Lower lobe of right lung (tissue), 2 donors: ENCODE measurements around the gene CAGE1. TPM values are rescaled to one million over a fixed set of nuclear protein-coding genes. Genes with fewer than 3 reads are reported as not detected.
A peak's percentile ranks its signal among the peaks of the same experiment; 100 is the strongest.

ENCODE experiments used
- ATAC-seq, 2 donors: fragments of 200-7000 bp; cut with Tn5 transposase; one replicate each; pipeline ENCODE4 v1.9.1; 2020 to 2022; ENCODE audit warnings: mild to moderate bottlenecking in 2 of 2, moderate library complexity in 2 of 2
- DNase-seq: peaks from one replicate; pipeline ENCODE4 v3.0.0-alpha.2; 2020
- H3K27ac ChIP-seq: fragments of 200-600 bp; one replicate; pipeline ENCODE4 v1.8.0; 2022
- H3K27me3 ChIP-seq: fragments of 200-600 bp; one replicate; pipeline ENCODE4 v1.8.0; 2022; ENCODE audit warnings: low read depth
- H3K36me3 ChIP-seq: fragments of 200-600 bp; one replicate; pipeline ENCODE4 v1.8.0; 2022; ENCODE audit warnings: mild to moderate bottlenecking
- H3K4me1 ChIP-seq: fragments of 200-600 bp; one replicate; pipeline ENCODE4 v1.8.0; 2022
- H3K4me3 ChIP-seq: fragments of 200-600 bp; one replicate; pipeline ENCODE4 v1.8.0; 2022; ENCODE audit warnings: mild to moderate bottlenecking
- H3K9me3 ChIP-seq: fragments of 200-600 bp; one replicate; pipeline ENCODE4 v1.8.0; 2022
- CTCF ChIP-seq: fragments of 200-600 bp; IDR thresholded peaks from one replicate; pipeline ENCODE4 v1.8.0; 2022; ENCODE audit warnings: antibody characterized with exemption, mild to moderate bottlenecking
- intact Hi-C: fragments of 100-400 bp; cut with DNase I; formaldehyde crosslinking; loops from one replicate; pipeline ENCODE4 v1.11.0; 2022
- total RNA-seq: library from RNA; stranded (reverse); fragmentation: NEBNext Ultra II Directional; extraction: Animal tissue kit (Norgen Biotek cat#: 25700); gene quantifications from one replicate; pipeline ENCODE4 v1.2.1, GENCODE V29; 2021
- donor health status: DM: no; HTN: yes; CAD: no; lungs with severe emphysema.

CAGE1 gene
- total RNA-seq, 1 donor from 2014 or later, result not detected

- intact Hi-C loops, result no loop called here
- Histone ChIP-seq H3K4me1 (no peaks in the 10 kb centered on the region), H3K9me3 (no peaks in the 10 kb centered on the region), H3K27me3 (no peaks in the 10 kb centered on the region), H3K4me3 (no peak overlapping the region), H3K27ac (no peak overlapping the region), H3K36me3 (peaks cover 61% of the 10 kb centered on the region)
- ATAC-seq (no peak), DNase-seq (no peak)
- no peak for TF ChIP-seq CTCF
These were observed 28.1 kb upstream of the CAGE1 start for GRCh38 chr6:7417684-7418083.

- H3K4me3 ChIP-seq, result no peak overlapping the region
- no peaks in the 10 kb centered on the region for H3K4me1 ChIP-seq
- intact Hi-C loops, result no loop called here
- H3K27me3 ChIP-seq, result no peaks in the 10 kb centered on the region
- no peak overlapping the region for H3K27ac ChIP-seq
- ATAC-seq, result peak; percentile 68 to 76
- H3K36me3 ChIP-seq, result peaks cover 90% of the 10 kb centered on the region
- DNase-seq, result no peak
- no peaks in the 10 kb centered on the region for H3K9me3 ChIP-seq
- no peak for TF ChIP-seq CTCF
These were observed 25.3 kb upstream of the CAGE1 start for GRCh38 chr6:7414811-7415210.

GRCh38 chr6:7413151-7413823 is 23.7 kb upstream of the CAGE1 start:
- Histone ChIP-seq H3K27ac (no peak overlapping the region), H3K4me3 (no peak overlapping the region), H3K4me1 (no peaks in the 10 kb centered on the region), H3K36me3 (peaks cover 97% of the 10 kb centered on the region), H3K9me3 (no peaks in the 10 kb centered on the region), H3K27me3 (no peaks in the 10 kb centered on the region)
- TF ChIP-seq CTCF, result no peak
- ATAC-seq (no peak), DNase-seq (no peak)
- intact Hi-C loops, result no loop called here

GRCh38 chr6:7411328-7411727 is 21.8 kb upstream of the CAGE1 start:
- ATAC-seq (no peak), DNase-seq (no peak)
- H3K4me1 ChIP-seq, result no peaks in the 10 kb centered on the region
- H3K4me3 ChIP-seq, result no peak overlapping the region
- no peak overlapping the region for H3K27ac ChIP-seq
- intact Hi-C loops, result no loop called here
- peaks cover 97% of the 10 kb centered on the region for H3K36me3 ChIP-seq
- no peaks in the 10 kb centered on the region for H3K27me3 ChIP-seq
- no peaks in the 10 kb centered on the region for H3K9me3 ChIP-seq
- no peak for TF ChIP-seq CTCF

- intact Hi-C loops, result no loop called here
- DNase-seq, result no peak
- Histone ChIP-seq H3K9me3 (no peaks in the 10 kb centered on the region), H3K4me3 (no peak overlapping the region), H3K27ac (no peak overlapping the region), H3K27me3 (no peaks in the 10 kb centered on the region), H3K4me1 (no peaks in the 10 kb centered on the region), H3K36me3 (peaks cover 97% of the 10 kb centered on the region)
- TF ChIP-seq CTCF, result no peak
- no peak for ATAC-seq
These were observed 21.3 kb upstream of the CAGE1 start for GRCh38 chr6:7410851-7411250.
